ENCODE data around the gene TAF11L10.

- no peak for TF ChIP-seq CTCF (IDR thresholded peaks at IDR 0.05)
- no peak for TF ChIP-seq POLR2A (IDR thresholded peaks at IDR 0.05)
These were observed 17.4 kb upstream of the TAF11L10 start for GRCh38 chr5:17614872-17615605.
